Omental fat pad (tissue), 4 donors: ENCODE results near the gene DDAH2. TPM values are rescaled to one million over a fixed set of nuclear protein-coding genes. Genes with fewer than 3 reads are reported as not detected.
A peak's percentile ranks its signal among the peaks of the same experiment; 100 is the strongest.

ENCODE experiments used
- ATAC-seq: fragments of 150-250 bp; one replicate; pipeline ENCODE4 v1.9.1; 2016; ENCODE audit warnings: mild to moderate bottlenecking, moderate library complexity; ENCODE audit not compliant: low FRiP score
- DNase-seq: peaks from one replicate; pipeline ENCODE4 v3.0.0-alpha.2; 2019; ENCODE audit warnings: low spot score
- CTCF ChIP-seq, 3 donors: fragments of 450-650 bp; IDR thresholded peaks; one replicate each; pipeline ENCODE4 v1.5.1; 2016 to 2017; ENCODE audit warnings: antibody characterized with exemption in 3 of 3, mild to moderate bottlenecking in 3 of 3, moderate library complexity in 2 of 3
- total RNA-seq, 4 donors: library from RNA; depleted of rRNA; stranded (reverse); fragments of >200 nt; gene quantifications; one replicate each; pipeline ENCODE4 v1.1.0, GENCODE V29; 2016

Gene DDAH2
- total RNA-seq, 4 donors from 2014 or later = 103 to 148 (median 115) TPM

DNA sequence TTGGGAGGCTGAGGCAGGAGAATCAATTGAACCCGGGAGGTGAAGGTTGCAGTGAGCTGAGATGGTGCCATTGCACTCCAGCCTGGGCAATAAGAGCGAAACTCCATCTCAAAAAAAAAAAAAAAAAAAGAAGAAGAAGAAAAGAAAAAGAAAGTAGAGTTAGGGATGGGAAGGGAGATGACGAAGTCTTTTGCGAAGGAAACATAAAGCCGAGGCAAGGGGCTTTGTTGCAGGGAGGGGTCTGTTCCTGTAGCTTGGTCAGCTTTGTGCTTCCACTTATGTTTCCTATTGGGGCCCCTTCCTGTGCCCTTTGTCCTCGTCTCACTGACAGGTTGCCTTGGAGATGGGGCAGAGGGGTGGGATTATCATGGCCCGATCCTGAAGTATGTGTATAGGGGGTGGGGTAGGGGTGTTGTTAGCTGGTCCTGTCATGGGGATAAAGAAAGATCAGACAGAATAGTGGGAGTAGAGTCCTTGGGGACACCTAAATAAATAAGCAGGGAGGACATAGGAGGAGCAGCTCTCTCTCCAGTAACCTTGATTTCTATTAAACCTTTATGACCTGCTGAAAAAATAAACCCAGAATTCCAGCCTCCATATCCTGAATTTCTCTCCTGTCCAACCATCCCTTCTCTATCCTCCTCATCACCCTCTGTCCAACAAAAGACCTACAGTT is 8.4 kb upstream of the DDAH2 start:
- DNase-seq = no peak
- no peak for ATAC-seq
- no peak for TF ChIP-seq CTCF (IDR thresholded peaks at IDR 0.05)

- DNase-seq (no peak), ATAC-seq (no peak)
- TF ChIP-seq CTCF (IDR thresholded peaks at IDR 0.05) = no peak
These were observed 7.7 kb upstream of the DDAH2 start for GRCh38 chr6:31736768-31737314.

GRCh38 chr6:31736021-31736767 is 7.1 kb upstream of the DDAH2 start, which contains the start of gene CLIC1:
CLIC1 (minus strand) TSS chr6:31736530; CDS start chr6:31736300, 230 bp downstream.
- DNase-seq = peak; percentile 83
- no peak for TF ChIP-seq CTCF (IDR thresholded peaks at IDR 0.05)
- peak; percentile 74 for ATAC-seq

- DNase-seq (no peak), ATAC-seq (peak; percentile 39)
- TF ChIP-seq CTCF (IDR thresholded peaks at IDR 0.05) = no peak
These were observed 5.8 kb upstream of the DDAH2 start for GRCh38 chr6:31734821-31735406.

- TF ChIP-seq CTCF (IDR thresholded peaks at IDR 0.05) = no peak
- DNase-seq = no peak
- ATAC-seq = no peak
These were observed 5.2 kb upstream of the DDAH2 start for GRCh38 chr6:31734247-31734820.

- no peak for TF ChIP-seq CTCF (IDR thresholded peaks at IDR 0.05)
- ATAC-seq (no peak), DNase-seq (no peak)
These were observed 4.6 kb upstream of the DDAH2 start for GRCh38 chr6:31733734-31734133.
